GM12872 (cell line): ENCODE data around the gene CDH13.

Experiments used
- CTCF ChIP-seq: IDR thresholded peaks from 3 replicates; pipeline ENCODE4 v1.5.1; 2011; ENCODE audit warnings: low read depth, mild to moderate bottlenecking, low read length, moderate library complexity; ENCODE audit not compliant: insufficient read depth

CDH13 gene

GRCh38 chr16:83552228-83552627, 925.5 kb downstream of the CDH13 start:
- no peak for TF ChIP-seq CTCF

- no peak for TF ChIP-seq CTCF
These were observed 926.2 kb downstream of the CDH13 start for GRCh38 chr16:83552930-83553329.

GRCh38 chr16:83554096-83554495, 927.3 kb downstream of the CDH13 start:
- TF ChIP-seq CTCF, result no peak

DNA sequence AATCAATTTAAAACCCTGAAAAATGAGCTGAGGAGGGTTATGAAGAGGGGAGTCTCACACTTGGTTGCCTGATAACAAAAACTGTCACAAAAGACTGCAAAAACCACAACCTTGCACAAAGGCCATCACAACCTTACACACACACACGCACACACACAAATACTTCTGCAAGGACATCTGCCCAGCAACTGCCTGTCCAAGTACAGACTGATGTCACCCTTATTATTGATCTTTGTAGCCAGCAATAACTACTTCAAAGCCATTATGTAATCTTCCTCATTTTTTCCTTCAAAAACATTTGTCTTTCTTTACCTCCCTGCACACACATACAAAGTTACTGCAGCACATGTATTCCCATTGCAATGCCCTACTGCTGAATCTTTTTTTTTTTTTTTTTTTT, 927.8 kb downstream of the CDH13 start:
- no peak for TF ChIP-seq CTCF

DNA sequence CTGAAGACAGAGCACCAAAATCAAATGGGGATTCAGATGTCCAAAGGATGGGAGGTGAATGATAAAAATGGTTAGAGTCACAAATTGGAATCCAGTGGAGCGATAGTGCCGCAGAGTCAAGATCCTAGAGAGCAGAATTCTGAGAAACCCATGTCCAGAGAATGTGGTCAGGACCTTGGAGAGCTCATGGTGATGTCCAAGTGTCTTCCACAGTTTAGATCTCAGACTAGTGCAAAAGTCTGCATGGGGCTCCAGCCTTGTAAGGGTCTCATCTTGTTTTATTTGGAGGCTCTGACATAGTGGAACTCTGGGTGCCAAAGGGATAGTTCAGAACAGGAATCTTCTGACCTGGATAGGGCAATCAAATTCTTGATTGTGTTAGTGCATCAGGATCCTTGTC, 935.1 kb downstream of the CDH13 start:
- TF ChIP-seq CTCF, result no peak

DNA sequence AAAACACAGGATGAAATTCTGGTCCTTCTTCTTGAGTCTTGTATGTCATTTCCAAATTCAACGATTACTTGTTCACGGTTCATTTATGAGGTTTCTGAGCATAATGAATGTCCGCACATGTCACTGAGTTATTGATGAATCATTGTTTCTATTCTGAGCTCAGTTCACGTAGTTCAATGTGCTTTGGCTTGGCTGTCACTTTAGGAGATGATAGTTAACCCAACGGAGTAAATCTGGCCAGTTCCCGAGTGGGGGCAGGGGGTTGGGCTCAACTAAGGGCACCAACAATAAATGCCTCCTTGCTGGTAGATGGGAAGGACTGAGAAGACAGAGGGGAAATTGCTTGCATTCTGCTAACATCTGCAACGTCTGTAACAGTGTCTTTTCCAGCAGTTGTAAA, 941.6 kb downstream of the CDH13 start:
- no peak for TF ChIP-seq CTCF

GRCh38 chr16:83574388-83574787, 947.6 kb downstream of the CDH13 start:
- TF ChIP-seq CTCF, result no peak

DNA sequence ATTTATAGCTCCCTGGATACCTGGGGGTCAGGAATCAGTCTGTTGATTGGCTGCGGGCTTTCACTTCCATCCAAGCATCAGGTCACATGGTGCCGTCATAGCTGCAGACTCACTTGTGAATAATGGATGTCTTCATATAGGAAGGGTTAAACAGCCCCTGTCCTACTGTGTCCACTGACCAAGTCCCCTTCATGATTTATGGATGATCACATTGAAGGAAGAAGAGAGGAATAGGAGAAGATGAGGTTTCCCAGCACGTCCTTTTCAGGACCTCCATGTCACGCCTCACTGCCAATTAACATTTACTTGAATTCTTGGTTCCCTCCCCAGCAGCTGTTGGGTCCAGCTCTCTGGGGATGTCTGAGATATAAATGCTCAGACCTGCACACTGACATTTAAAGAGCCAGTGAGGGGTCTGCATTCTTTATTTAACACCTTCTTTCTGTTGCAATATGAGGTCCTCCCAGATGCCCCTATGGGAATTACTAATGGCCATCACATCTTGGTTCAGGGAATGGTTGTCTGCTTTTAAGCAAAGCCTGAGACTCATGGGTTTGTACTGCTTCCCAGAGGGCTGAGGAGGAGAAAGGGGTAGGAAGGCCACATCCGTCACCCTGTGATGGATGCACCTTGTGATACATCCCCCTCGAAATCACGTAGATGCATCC, 950.4 kb downstream of the CDH13 start:
- TF ChIP-seq CTCF, result no peak
